ENCODE data around the gene CCL22.
"Not testable (repeated sequence)": the region's sequence is repeated elsewhere in the genome, so short reads cannot be mapped to it uniquely, and the experiment has no call there.

Gene CCL22, protein sequence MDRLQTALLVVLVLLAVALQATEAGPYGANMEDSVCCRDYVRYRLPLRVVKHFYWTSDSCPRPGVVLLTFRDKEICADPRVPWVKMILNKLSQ

GRCh38 chr16:57358527-57359095 lies at the start of gene CCL22:
Gene CCL22 (plus strand): TSS chr16:57358783. CDS start chr16:57358817, 34 bp downstream.
- DNase-seq = no peak

- no peak for DNase-seq
Measured at GRCh38 chr16:57310801-57311200, 47.8 kb upstream of the CCL22 start.

DNA sequence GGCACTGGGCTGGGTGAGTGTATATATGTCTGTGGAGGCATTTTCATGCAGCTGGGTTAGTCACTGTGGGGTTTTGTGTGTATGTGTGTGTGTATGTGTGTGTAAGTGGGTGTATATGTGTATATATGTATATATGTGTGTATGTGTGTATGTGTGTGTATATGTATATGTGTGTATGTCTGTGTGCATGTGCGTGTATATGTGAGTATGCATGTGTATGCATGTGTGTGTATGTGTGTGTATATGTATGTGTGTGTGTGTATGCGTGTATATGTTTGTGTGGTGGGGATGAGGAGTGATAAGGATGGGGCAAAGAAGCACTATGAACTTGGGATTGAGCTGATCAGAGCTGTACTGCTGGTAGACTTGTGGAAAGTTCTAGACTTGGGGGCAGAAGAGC lies 45.1 kb upstream of the CCL22 start:
- DNase-seq = no peak

GRCh38 chr16:57314161-57314785 lies 44.3 kb upstream of the CCL22 start:
- DNase-seq = no peak

DNA sequence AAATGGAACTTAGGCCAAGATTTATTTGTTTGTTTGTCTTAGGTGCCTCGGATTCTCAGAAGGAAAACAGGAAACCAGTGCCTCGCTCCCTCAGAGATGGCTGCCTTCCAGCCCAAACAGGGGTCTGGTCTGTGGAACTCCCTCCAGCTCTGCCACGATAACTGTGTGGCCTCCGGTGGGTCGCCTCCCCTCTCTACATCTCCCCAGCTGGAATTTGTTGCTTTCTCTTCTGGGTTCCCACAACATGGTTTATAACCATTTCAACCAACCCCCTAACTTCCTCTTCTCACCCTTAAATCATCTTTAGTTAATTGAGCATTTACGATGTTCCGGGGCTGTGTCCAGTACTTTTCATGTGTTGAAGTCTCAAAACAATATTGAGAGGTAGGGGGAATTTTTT lies 43.2 kb upstream of the CCL22 start:
- no peak for DNase-seq

GRCh38 chr16:57316390-57317017 lies 42.1 kb upstream of the CCL22 start:
- no peak for DNase-seq

GRCh38 chr16:57318240-57318970 lies 40.2 kb upstream of the CCL22 start:
- DNase-seq = no peak

GRCh38 chr16:57319646-57320045 lies 38.9 kb upstream of the CCL22 start:
- no peak for DNase-seq

GRCh38 chr16:57324749-57325148 lies 33.8 kb upstream of the CCL22 start:
- DNase-seq = no peak

DNA sequence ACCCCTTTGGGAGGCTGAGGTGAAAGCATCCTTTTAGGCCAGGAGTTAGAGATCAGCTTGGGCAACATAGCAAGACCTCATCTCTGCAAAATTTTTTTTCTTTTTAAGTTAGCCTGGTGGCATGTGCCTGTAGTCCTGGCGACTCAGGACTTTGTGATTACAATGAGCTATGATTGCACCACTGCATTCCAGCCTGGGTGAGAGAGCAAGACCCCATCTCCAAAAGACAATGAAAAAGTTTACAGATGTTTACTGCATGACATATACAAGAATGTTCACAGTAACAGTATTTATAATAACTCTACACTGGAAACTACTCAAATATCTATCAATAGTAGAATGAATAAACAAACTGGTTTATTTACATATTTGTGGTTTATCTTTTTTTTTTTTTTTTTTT lies 33.1 kb upstream of the CCL22 start:
- no peak for DNase-seq

- no peak for DNase-seq
Measured at GRCh38 chr16:57329718-57330327, 28.8 kb upstream of the CCL22 start.

- DNase-seq = no peak
Measured at GRCh38 chr16:57331355-57331754, 27.2 kb upstream of the CCL22 start.

- no peak for DNase-seq
Measured at GRCh38 chr16:57333402-57333801, 25.2 kb upstream of the CCL22 start.

DNA sequence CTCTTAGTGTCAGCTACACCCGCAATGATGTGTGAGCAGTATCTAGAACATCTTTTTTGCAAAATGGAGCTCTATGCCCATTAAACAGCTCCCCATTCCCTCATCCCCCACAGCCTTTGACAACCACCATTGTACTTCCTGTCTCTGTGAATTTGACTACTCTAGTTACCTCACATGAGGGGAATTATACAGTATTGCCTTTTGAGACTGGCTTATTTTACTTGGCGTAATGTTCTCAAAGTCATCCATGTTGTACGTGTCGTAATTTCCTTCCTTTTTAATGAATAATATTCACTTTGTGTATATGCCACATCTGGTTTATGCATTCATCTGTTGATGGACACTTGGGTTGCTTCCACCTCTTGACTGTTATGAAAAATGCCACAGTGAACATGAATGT lies 23.2 kb upstream of the CCL22 start:
- no peak for DNase-seq

DNA sequence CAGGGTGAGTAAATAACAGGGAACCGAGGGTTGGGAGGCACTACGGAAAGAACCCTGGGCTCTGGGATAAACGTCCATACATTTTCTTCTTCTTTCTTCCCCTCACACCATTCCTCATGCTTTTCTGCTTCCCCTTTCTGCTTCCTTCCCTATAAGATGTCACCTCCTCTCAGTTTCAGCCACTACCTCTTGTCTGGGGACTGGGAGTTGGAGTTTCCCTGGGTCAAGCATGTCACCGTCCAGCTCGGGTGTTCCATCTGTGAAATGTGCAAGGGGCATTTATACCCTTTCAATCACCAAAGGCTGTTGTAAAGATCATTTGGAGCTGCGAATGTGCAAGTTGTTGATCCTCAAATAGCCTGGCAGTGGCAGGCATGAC lies 17.5 kb upstream of the CCL22 start:
- DNase-seq = no peak

GRCh38 chr16:57341441-57342303 lies 16.9 kb upstream of the CCL22 start:
- no peak for DNase-seq

DNA sequence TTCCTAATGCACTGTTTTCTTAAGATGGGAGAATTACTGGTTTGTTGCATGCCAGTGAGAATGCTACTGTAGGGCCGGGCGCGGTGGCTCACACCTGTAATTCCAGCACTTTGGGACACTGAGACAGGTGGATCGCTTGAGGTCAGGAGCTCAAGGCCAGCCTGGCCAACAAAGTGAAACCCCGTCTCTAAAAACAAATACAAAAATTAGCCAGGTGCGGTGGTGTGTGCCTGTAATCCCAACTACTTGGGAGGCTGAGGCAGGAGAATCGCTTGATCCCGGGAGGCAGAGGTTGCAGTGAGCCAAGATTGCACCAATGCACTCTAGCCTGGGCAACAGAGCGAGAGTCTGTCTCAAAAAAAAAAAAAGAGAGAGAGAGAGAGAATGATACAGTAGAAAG lies 16.0 kb upstream of the CCL22 start:
- DNase-seq = not testable (repeated sequence)

- DNase-seq = no peak
Measured at GRCh38 chr16:57343221-57343620, 15.4 kb upstream of the CCL22 start.

- DNase-seq = not testable (repeated sequence)
Measured at GRCh38 chr16:57344094-57344493, 14.5 kb upstream of the CCL22 start.

GRCh38 chr16:57345021-57345420 lies 13.6 kb upstream of the CCL22 start:
- DNase-seq = no peak

DNA sequence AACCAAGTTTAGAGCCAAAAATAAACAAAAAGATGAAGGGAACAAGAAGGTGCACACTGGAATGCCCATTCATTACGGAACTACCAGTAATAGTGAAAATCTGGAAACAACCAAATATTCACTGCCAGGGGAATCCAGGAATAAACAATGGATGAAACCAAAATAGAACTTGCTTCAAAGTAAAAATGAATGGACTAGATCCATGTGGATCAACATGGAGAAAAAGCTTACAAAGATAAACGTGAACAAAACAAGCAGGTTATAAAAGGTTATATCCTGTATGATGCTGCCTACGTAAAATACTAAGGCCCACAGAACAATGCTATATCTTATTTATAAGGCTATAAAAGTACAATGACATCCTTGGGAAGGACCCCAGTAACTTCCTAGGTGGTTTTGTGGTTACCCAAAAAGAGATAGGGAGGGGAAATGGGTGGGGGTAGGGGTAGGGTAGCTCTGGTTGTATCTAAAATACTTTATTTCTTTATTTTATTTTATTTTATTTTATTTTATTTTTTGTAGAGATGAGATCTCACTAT lies 12.8 kb upstream of the CCL22 start:
- DNase-seq = no peak

DNA sequence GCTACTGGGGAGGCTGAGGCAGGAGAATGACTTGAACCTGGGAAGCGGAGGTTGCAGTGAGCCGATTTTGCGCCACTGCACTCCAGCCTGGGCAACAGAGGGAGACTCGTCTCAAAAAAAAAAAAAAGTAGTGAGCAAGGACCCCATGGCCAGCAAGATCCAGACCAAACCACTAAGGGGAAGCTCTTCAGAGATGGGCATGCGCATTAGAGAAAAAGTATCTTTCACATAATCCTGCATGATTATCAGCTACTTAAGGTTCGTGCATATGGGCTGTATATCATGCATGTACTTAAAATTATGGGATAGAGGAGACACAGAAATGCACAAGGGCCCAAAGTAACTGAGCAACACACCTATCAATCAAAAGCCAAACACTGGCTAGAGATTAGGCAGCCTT lies 10.7 kb upstream of the CCL22 start:
- no peak for DNase-seq

All from activated naive CD4-positive, alpha-beta T cell (primary cell).